Astrocyte (in vitro differentiated cells and primary cell): ENCODE results near the gene C19orf47.

Experiments
- EZH2 ChIP-seq: IDR thresholded peaks from 2 replicates; pipeline ENCODE4 v1.6.1; 2012; ENCODE audit warnings: mild to moderate bottlenecking, low read length, inconsistent platforms; ENCODE audit not compliant: insufficient read depth
- TF ChIP-seq, protein P1 (sequence below): IDR thresholded peaks from 2 replicates; pipeline ENCODE4 v1.5.1; 2011; ENCODE audit warnings: low read depth, mild to moderate bottlenecking, inconsistent platforms, low read length, moderate library complexity; ENCODE audit not compliant: insufficient read depth

- TF ChIP-seq, protein P1, sequence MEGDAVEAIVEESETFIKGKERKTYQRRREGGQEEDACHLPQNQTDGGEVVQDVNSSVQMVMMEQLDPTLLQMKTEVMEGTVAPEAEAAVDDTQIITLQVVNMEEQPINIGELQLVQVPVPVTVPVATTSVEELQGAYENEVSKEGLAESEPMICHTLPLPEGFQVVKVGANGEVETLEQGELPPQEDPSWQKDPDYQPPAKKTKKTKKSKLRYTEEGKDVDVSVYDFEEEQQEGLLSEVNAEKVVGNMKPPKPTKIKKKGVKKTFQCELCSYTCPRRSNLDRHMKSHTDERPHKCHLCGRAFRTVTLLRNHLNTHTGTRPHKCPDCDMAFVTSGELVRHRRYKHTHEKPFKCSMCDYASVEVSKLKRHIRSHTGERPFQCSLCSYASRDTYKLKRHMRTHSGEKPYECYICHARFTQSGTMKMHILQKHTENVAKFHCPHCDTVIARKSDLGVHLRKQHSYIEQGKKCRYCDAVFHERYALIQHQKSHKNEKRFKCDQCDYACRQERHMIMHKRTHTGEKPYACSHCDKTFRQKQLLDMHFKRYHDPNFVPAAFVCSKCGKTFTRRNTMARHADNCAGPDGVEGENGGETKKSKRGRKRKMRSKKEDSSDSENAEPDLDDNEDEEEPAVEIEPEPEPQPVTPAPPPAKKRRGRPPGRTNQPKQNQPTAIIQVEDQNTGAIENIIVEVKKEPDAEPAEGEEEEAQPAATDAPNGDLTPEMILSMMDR, result no peak
- no peak for TF ChIP-seq EZH2
Measured at GRCh38 chr19:40378509-40378908, 30.3 kb upstream of the C19orf47 start.
